A673 (cell line): ENCODE measurements around the gene MAST4.

Source experiments
- CTCF ChIP-seq: fragments of 300-800, 200-600 bp; sonication (generic); conservative IDR thresholded peaks from 2 replicates; pipeline ENCODE4 v1.5.1; 2017; ENCODE audit warnings: low read depth, mild to moderate bottlenecking, antibody characterized with exemption, low read length, moderate library complexity, mixed read lengths
- EZH2 ChIP-seq: fragments of 200-600 bp; sonication (generic); IDR thresholded peaks from 2 replicates; pipeline ENCODE4 v1.6.1; 2017; ENCODE audit warnings: borderline replicate concordance, low read depth, mild to moderate bottlenecking, mixed read lengths, antibody characterized with exemption, low read length; ENCODE audit not compliant: poor library complexity, severe bottlenecking

DNA sequence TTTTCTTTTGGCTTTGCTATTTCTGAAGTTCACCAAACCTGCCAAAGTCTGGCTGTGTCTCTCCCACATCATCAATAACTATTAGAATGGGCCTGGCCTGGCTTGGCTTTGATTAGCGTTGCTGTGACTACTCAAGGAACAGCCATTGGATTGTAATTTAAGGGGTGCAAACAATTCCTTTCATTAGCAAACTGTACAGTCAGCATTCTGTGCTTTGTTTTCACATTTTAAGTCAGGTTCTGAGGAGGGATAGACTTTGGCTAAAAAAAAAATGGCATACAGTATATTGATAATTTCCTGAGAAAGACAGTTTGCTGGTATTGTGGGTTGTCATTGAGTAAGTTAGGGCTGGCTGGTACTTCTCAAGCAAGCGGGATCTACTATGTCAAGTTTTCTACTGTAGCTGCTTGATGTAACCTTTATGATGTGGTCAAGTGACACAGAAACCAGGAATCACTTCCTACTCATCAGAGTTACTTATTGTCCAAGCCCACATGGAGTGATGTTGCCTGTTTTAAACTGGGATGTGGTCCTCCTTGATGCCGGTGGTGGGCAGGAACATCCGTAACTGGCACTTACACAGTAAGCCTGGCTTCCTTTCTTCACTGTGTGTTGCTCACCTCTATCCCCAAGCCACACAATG lies 439.0 kb downstream of the MAST4 start:
- TF ChIP-seq CTCF (no peak), EZH2 (no peak)
